ENCODE data around the gene ITGAD. TPM values are rescaled to one million over a fixed set of nuclear protein-coding genes. Genes with fewer than 3 reads are reported as not detected.

Gene ITGAD
- total RNA-seq, 1 experiment from 2014 or later = not detected

- DNase-seq (ENCODE audit: low spot score) = no peak
- CTCF ChIA-PET = no interaction called here
- no peaks in the 10 kb centered on the region for H3K9me3 ChIP-seq (ENCODE audit: low read depth, low read length, poor library complexity, severe bottlenecking)
- H3K27me3 ChIP-seq (replicated peaks; ENCODE audit: insufficient read depth, low read depth, low read length, poor library complexity) = no peaks in the 10 kb centered on the region
- intact Hi-C loops (cut with micrococcal nuclease; ENCODE audit: unreplicated experiment) = no loop called here
- no peak overlapping the region for H3K27ac ChIP-seq (ENCODE audit: low read depth, low read length, poor library complexity, severe bottlenecking)
- no peak for TF ChIP-seq EZH2 (IDR thresholded peaks at IDR 0.05; ENCODE audit: borderline replicate concordance, low read depth, low read length, poor library complexity, severe bottlenecking)
- no peak for TF ChIP-seq CTCF (conservative IDR thresholded peaks at IDR 0.05; ENCODE audit: low read depth, low read length)
- no peaks in the 10 kb centered on the region for H3K36me3 ChIP-seq (ENCODE audit: insufficient read depth, low read length, poor library complexity, severe bottlenecking)
- BruUV-seq (replicated peaks) = no TSS peak
- POLR2A ChIA-PET (ENCODE audit: low non-redundant PET) = interaction anchor here (0.6 kb wide), 1 partner anchor 80 kb away, joined by 5 read pairs; no protein-coding TSS in a partner anchor
- no peaks in the 10 kb centered on the region for H3K4me1 ChIP-seq (ENCODE audit: insufficient read depth, low read length, poor library complexity, severe bottlenecking)
- H3K4me3 ChIP-seq (ENCODE audit: low read depth, low read length, poor library complexity, severe bottlenecking) = no peak overlapping the region
Observed at GRCh38 chr16:31363721-31364120, 29.4 kb upstream of the ITGAD start.

GRCh38 chr16:31364421-31364820 is 28.7 kb upstream of the ITGAD start:
- H3K27ac ChIP-seq (ENCODE audit: low read depth, low read length, poor library complexity, severe bottlenecking) = no peak overlapping the region
- no peak for DNase-seq (ENCODE audit: low spot score)
- H3K4me1 ChIP-seq (ENCODE audit: insufficient read depth, low read length, poor library complexity, severe bottlenecking) = no peaks in the 10 kb centered on the region
- no peaks in the 10 kb centered on the region for H3K27me3 ChIP-seq (replicated peaks; ENCODE audit: insufficient read depth, low read depth, low read length, poor library complexity)
- H3K9me3 ChIP-seq (ENCODE audit: low read depth, low read length, poor library complexity, severe bottlenecking) = no peaks in the 10 kb centered on the region
- no peak overlapping the region for H3K4me3 ChIP-seq (ENCODE audit: low read depth, low read length, poor library complexity, severe bottlenecking)
- CTCF ChIA-PET = no interaction called here
- no peaks in the 10 kb centered on the region for H3K36me3 ChIP-seq (ENCODE audit: insufficient read depth, low read length, poor library complexity, severe bottlenecking)
- intact Hi-C loops (cut with micrococcal nuclease; ENCODE audit: unreplicated experiment) = no loop called here
- no TSS peak for BruUV-seq (replicated peaks)
- POLR2A ChIA-PET (ENCODE audit: low non-redundant PET) = no interaction called here
- TF ChIP-seq EZH2 (IDR thresholded peaks at IDR 0.05; ENCODE audit: borderline replicate concordance, low read depth, low read length, poor library complexity, severe bottlenecking) (no peak), CTCF (conservative IDR thresholded peaks at IDR 0.05; ENCODE audit: low read depth, low read length) (no peak)

- Histone ChIP-seq H3K4me1 (ENCODE audit: insufficient read depth, low read length, poor library complexity, severe bottlenecking) (no peaks in the 10 kb centered on the region), H3K27me3 (replicated peaks; ENCODE audit: insufficient read depth, low read depth, low read length, poor library complexity) (no peaks in the 10 kb centered on the region), H3K4me3 (ENCODE audit: low read depth, low read length, poor library complexity, severe bottlenecking) (no peak overlapping the region), H3K9me3 (ENCODE audit: low read depth, low read length, poor library complexity, severe bottlenecking) (no peaks in the 10 kb centered on the region), H3K27ac (ENCODE audit: low read depth, low read length, poor library complexity, severe bottlenecking) (no peak overlapping the region), H3K36me3 (ENCODE audit: insufficient read depth, low read length, poor library complexity, severe bottlenecking) (no peaks in the 10 kb centered on the region)
- DNase-seq (ENCODE audit: low spot score) = no peak
- no TSS peak for BruUV-seq (replicated peaks)
- ChIA-PET POLR2A (ENCODE audit: low non-redundant PET) (no interaction called here), CTCF (no interaction called here)
- no peak for TF ChIP-seq EZH2 (IDR thresholded peaks at IDR 0.05; ENCODE audit: borderline replicate concordance, low read depth, low read length, poor library complexity, severe bottlenecking)
- TF ChIP-seq CTCF (conservative IDR thresholded peaks at IDR 0.05; ENCODE audit: low read depth, low read length) = no peak
- intact Hi-C loops (cut with micrococcal nuclease; ENCODE audit: unreplicated experiment) = no loop called here
Observed at GRCh38 chr16:31365131-31365865, 27.8 kb upstream of the ITGAD start.

All from A673 (cell line).